ENCODE results near the gene STAMBPL1. TPM values are rescaled to one million over a fixed set of nuclear protein-coding genes. Genes with fewer than 3 reads are reported as not detected.

STAMBPL1 gene
- total RNA-seq, 1 experiment from 2014 or later: 61.2 TPM

DNA sequence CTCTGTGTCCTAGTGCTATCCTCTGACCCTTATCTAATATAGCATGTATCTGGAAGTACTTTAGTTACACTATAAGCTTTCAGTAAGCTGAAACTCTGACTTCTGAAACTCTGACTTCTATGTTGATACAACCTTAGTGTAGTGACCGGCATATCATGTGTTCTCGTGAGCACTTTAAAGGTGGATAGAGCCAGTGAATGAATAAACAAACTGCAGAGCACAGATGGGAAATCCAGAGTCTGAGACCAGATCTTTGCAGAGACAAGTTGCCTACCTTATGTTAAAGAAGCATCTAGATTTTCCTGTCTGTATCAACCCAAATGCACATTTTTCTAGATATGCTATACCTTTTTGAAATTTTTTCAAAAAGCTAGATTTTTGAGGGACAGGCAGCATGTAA, 69.0 kb downstream of the STAMBPL1 start:
- no peak for DNase-seq (ENCODE audit: low spot score)

DNA sequence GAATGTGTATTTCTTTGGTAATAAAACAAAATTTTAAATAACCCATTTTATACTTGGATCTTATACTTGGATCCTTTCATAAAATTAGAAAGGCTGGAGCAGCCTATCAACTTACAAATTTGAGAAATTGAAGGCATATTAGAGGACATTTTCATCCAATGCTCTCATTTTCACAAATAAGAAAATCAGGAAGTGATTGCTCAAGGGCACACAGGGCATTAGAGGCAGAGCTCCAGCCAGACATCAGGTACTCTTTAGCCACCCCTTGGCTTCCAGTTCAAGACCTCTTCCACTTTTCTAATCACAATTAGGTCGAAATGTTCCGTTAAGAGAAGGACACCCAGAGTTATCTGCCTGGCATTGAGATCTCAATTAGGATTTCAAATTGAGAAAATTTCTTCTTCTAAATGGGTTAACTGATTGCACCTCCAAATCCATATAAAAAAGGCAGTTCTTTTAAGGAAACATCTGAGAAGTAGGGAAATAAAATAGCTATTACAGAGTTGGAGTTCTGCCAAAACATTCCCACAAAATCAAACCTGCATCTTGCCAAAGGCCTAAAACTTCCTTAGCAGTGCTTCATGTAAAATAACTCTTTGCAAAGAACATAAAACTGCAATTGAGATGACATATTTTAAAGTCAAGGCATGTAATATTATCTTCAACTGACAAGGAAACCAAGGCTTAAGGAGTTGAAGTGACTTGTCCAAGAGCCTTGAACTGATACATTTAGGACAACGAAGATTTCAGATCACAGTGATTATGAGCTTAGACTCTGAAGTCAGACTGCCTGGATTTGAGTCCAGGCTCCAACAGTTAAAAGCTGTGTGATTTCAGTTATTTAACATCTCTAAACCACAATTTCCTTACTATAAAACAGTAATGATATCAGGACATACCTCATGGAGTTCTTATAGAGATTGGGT, 70.1 kb downstream of the STAMBPL1 start:
- DNase-seq (ENCODE audit: low spot score): no peak

- no peak for DNase-seq (ENCODE audit: low spot score)
These were observed 72.6 kb downstream of the STAMBPL1 start, which contains the start of gene ACTA2 for GRCh38 chr10:88952647-88953111. Gene ACTA2 (minus strand): TSS chr10:88952773. CDS start chr10:88948930, 3,843 bp downstream.

DNA sequence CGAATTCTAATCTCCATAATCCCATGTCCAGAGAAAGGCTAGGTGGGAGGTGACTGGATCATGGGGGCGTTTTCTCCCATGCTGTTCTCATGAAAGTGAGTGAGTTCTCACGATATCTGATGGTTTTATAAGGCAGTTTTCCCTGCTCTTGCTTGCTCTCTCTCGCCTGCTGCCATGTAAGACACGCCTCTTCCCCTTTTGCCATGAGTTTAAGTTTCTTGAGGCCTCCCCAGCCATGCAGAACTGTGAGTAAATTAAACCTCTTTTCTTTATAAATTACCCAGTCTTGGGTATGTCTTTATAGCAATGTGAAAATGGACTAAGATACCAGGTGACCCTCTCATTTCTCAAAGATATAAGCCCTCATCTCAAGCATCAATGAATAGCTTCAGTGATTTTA, 73.6 kb downstream of the STAMBPL1 start:
- DNase-seq (ENCODE audit: low spot score): no peak

- DNase-seq (ENCODE audit: low spot score): no peak
These were observed 74.5 kb downstream of the STAMBPL1 start for GRCh38 chr10:88954458-88955083.

- DNase-seq (ENCODE audit: low spot score): no peak
These were observed 77.3 kb downstream of the STAMBPL1 start for GRCh38 chr10:88957381-88957780.

GRCh38 chr10:88958721-88959120, 78.7 kb downstream of the STAMBPL1 start:
- DNase-seq (ENCODE audit: low spot score): no peak

DNA sequence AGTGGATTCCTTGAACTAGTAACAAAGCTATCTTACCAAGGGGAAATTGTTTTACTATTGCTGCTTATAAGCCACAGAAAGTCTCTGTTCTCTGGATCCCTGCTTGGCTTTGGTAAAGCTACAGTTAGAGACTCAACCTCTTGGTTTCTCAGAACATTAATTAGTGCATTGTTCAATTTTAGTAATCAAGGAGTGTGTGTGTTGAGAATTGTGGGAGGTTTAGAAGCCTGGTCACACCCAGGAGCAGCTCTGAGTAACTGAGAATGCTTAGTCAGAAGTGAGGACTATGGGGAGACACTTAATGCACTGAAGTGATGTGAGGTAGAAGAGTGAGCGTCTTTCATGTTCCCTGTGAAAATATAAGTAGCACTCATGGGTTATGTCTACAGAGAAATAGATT, 80.8 kb downstream of the STAMBPL1 start:
- no peak for DNase-seq (ENCODE audit: low spot score)

DNA sequence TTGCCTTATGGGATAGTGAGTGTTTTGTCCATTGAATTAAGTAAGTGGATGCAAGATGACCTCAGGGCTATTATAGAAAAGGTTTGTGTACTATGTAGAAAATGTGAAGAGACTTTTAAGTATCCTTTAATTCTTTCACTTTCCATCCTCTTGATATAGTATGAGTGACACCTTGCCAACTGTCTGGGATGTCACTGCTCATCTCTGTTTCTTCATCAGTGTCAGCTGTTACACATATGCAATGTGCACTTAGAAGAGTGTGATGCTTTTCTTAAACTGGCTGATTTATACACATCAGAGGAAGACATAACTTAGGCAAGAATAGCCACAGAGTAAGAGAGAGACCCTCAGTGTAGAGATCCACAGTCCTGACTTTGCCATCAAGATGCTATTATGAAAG, 81.2 kb downstream of the STAMBPL1 start:
- no peak for DNase-seq (ENCODE audit: low spot score)

DNA sequence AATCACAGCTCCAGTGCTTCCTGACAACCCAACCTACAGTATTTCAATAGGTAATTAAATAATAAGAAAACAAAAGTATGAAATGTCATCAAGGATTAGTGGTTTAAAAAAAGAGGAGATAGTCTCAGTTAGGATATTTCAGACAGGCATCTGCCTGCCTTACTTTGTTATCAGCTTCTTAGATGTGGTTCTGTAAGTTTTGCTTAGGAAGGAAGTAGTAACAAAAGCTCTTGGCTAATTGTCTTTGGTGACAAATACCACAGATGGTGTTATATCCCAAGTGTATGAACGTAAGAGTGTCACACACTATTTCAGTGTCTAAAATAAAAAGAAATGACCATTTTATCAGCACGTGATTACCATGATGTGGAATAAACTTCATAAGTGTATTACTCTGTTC, 82.3 kb downstream of the STAMBPL1 start:
- DNase-seq (ENCODE audit: low spot score): no peak

GRCh38 chr10:88963318-88963717, 83.3 kb downstream of the STAMBPL1 start:
- DNase-seq (ENCODE audit: low spot score): no peak

DNA sequence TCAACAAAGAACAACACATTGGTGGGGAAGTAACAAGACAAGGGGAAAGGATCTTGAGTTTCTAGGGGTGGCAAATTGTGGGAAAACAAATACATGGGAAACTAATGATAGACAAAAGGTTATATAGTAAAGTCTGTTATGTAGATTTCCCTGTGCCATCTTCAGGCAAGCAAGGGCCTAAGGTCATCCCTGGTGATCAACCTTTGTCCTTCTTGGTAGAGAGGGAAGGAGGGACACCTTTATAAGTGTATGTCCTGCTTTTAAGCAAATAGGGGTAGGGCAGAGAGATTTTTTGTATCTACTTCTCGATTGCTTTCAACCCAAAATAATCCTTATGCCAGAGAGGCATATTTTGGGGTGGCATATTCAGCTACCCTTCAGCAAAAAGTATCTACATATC, 84.3 kb downstream of the STAMBPL1 start:
- DNase-seq (ENCODE audit: low spot score): no peak

DNA sequence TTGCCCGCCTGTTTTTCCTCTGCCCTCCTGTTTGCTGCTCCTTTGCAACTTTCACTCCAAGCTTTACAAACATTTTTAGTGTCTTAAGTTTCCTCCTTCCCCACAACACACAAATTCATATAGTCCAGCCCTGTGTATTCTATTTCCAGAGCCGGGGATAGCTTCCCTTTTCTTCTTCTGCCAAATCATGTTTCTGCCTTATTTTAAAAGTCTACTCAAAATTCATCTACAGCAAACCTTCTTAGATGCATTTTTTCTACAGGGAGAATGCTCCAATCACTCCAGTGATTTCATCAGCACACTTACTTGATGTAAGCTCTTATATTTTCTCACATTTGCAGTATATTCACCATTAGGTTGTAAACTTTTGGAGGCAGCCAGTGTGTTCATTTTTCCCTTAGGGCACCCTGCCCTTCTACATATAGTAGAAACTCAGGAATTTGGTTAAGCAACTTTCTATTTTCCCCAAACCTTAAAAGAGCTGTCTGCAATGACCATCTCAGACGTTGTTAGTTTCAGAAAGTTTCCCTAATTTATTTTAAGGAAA, 84.9 kb downstream of the STAMBPL1 start:
- no peak for DNase-seq (ENCODE audit: low spot score)

GRCh38 chr10:88966797-88967196, 86.8 kb downstream of the STAMBPL1 start:
- no peak for DNase-seq (ENCODE audit: low spot score)

DNA sequence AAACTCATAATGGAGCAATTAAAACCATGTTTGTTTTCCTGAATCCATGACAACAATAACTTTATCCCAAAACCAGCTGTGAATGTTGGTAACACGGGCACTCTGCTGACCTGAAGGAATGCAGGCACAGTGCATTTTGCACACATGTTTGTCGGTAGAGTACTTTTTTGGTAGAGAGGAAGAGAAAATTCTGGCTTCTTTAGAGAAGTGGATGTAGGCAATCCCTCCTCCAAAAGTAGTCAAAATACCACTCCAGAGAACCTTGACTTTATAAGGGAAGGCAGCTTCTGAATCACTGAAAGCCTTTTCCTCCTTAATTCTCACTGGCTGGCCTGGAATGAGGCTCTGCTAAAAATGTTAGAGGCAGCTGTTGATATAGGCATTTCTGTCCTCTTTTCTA, 88.3 kb downstream of the STAMBPL1 start:
- no peak for DNase-seq (ENCODE audit: low spot score)

DNA sequence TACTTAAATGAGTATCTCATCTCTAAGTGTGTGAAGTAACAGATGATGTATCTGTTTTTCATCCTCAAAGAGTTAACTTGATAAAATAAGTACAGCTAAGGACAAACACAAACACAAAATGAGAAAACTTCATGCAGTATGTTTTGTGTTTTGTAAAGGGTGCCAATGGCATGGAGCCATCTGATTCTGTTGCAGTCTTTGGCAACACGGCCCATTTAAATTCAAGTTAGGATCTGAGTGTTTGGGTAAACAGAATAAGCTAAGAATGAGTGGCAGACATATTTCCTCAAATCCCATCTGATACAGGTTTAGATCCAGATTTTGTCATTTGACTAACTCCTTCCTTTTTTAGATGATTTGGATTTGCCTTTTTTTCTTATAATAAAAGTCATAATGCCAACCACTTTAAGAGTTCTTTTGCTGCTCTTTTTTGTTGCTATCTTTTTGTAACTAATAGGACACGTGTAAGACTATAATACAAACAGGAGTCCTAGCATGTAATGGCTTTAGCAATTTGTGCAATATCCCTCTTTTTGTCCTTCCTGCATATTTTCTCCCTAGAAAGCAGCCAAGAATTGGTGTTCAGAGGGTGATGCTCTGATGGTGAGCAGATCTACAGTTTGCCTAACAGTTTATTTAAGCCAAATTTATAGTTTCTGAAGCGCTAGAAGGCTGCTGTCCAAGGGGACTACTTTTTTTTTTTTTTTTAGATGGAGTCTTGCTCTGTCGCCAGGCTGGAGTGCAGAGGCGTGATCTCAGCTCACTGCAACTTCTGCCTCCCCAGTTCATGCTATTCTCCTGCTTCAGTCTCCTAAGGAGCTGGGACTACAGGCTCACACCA, 91.4 kb downstream of the STAMBPL1 start:
- DNase-seq (ENCODE audit: low spot score): no peak

Other genes with a start within 250 kb of the STAMBPL1 start
- gene LIPF, start 215.8 kb upstream of the STAMBPL1 start, total RNA-seq (2014; rRNA removed; shearing (Covaris generic)): not detected in 2 replicates
- not detected in 2 replicates for gene LIPK, start 174.0 kb upstream of the STAMBPL1 start, total RNA-seq (2014; rRNA removed; shearing (Covaris generic))
- not detected in 2 replicates for gene LIPN, start 120.2 kb upstream of the STAMBPL1 start, total RNA-seq (2014; rRNA removed; shearing (Covaris generic))
- not detected in 2 replicates for gene LIPM, start 77.5 kb upstream of the STAMBPL1 start, total RNA-seq (2014; rRNA removed; shearing (Covaris generic))
- gene ANKRD22, start 28.4 kb upstream of the STAMBPL1 start, total RNA-seq (2014; rRNA removed; shearing (Covaris generic)): 6.2 and 7.2 TPM in 2 replicates
- 0.31 and 1.4 TPM in 2 replicates for gene ACTA2, start 72.5 kb downstream of the STAMBPL1 start, total RNA-seq (2014; rRNA removed; shearing (Covaris generic))
- 2.5 and 4.3 TPM in 2 replicates for gene FAS, start 110.6 kb downstream of the STAMBPL1 start, total RNA-seq (2014; rRNA removed; shearing (Covaris generic))

All from HT-29 (cell line).